ENCODE measurements around the gene CPNE1. TPM values are rescaled to one million over a fixed set of nuclear protein-coding genes. Genes with fewer than 3 reads are reported as not detected.

CPNE1 gene
- total RNA-seq, 1 experiment from 2014 or later = 505 TPM

GRCh38 chr20:35644806-35645205 lies 19.9 kb downstream of the CPNE1 start:
- H3K4me3 Mint-ChIP-seq (ENCODE audit: low read depth, unreplicated experiment) = no peak overlapping the region
- peaks cover 22% of the 10 kb centered on the region for H3K4me1 Mint-ChIP-seq (ENCODE audit: low read depth, unreplicated experiment)
- no peaks in the 10 kb centered on the region for H3K27me3 Mint-ChIP-seq (ENCODE audit: unreplicated experiment)
- BruUV-seq (replicated peaks) = no TSS peak
- no peak for TF ChIP-seq CTCF (IDR thresholded peaks at IDR 0.05; ENCODE audit: unreplicated experiment)
- intact Hi-C loops (cut with micrococcal nuclease; ENCODE audit: unreplicated experiment) = no loop called here
- peaks cover 55% of the 10 kb centered on the region for H3K36me3 Mint-ChIP-seq (ENCODE audit: insufficient read depth, unreplicated experiment)
- no peak for DNase-seq
- peak overlapping the region; percentile 22 for H3K27ac Mint-ChIP-seq (ENCODE audit: unreplicated experiment)
- H3K9me3 Mint-ChIP-seq (ENCODE audit: low read depth, unreplicated experiment) = no peaks in the 10 kb centered on the region
- CTCF ChIA-PET = interaction anchor here (0.9 kb wide), 1 partner anchor 21 kb away, joined by 4 read pairs; no protein-coding TSS in a partner anchor

- Mint-ChIP-seq H3K27ac (ENCODE audit: unreplicated experiment) (no peak overlapping the region), H3K4me1 (ENCODE audit: low read depth, unreplicated experiment) (peaks cover 24% of the 10 kb centered on the region), H3K4me3 (ENCODE audit: low read depth, unreplicated experiment) (no peak overlapping the region), H3K9me3 (ENCODE audit: low read depth, unreplicated experiment) (no peaks in the 10 kb centered on the region), H3K36me3 (ENCODE audit: insufficient read depth, unreplicated experiment) (peaks cover 44% of the 10 kb centered on the region), H3K27me3 (ENCODE audit: unreplicated experiment) (no peaks in the 10 kb centered on the region)
- no peak for TF ChIP-seq CTCF (IDR thresholded peaks at IDR 0.05; ENCODE audit: unreplicated experiment)
- no TSS peak for BruUV-seq (replicated peaks)
- no peak for DNase-seq
- intact Hi-C loops (cut with micrococcal nuclease; ENCODE audit: unreplicated experiment) = no loop called here
- CTCF ChIA-PET = no interaction called here
Observed at GRCh38 chr20:35643045-35643444, 21.7 kb downstream of the CPNE1 start.

DNA sequence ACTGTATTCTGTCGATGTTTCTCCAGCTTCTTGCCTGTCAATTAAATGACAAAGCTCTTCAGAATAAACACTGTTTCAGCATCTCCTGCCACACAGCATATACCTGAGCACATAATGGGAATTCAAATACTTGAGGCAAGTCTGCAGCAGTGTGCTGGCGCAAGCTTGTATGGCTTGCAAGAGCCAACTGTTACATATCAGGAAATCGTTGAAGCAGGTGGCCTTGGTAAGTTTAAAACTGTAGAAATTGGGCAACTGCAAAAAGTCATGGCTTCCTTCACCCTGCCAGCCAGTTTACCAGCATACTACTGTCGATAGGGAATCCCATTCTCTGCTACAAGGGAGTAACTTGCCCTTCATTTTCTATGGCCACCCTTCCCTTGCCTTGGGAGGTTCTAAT lies 23.0 kb downstream of the CPNE1 start:
- no peak for TF ChIP-seq CTCF (IDR thresholded peaks at IDR 0.05; ENCODE audit: unreplicated experiment)
- no peak for DNase-seq
- Mint-ChIP-seq H3K27me3 (ENCODE audit: unreplicated experiment) (no peaks in the 10 kb centered on the region), H3K36me3 (ENCODE audit: insufficient read depth, unreplicated experiment) (peaks cover 31% of the 10 kb centered on the region), H3K4me1 (ENCODE audit: low read depth, unreplicated experiment) (peaks cover 37% of the 10 kb centered on the region), H3K27ac (ENCODE audit: unreplicated experiment) (no peak overlapping the region), H3K4me3 (ENCODE audit: low read depth, unreplicated experiment) (no peak overlapping the region), H3K9me3 (ENCODE audit: low read depth, unreplicated experiment) (no peaks in the 10 kb centered on the region)
- no TSS peak for BruUV-seq (replicated peaks)
- CTCF ChIA-PET = no interaction called here
- intact Hi-C loops (cut with micrococcal nuclease; ENCODE audit: unreplicated experiment) = no loop called here

- H3K9me3 Mint-ChIP-seq (ENCODE audit: low read depth, unreplicated experiment) = no peaks in the 10 kb centered on the region
- intact Hi-C loops (cut with micrococcal nuclease; ENCODE audit: unreplicated experiment) = no loop called here
- TF ChIP-seq CTCF (IDR thresholded peaks at IDR 0.05; ENCODE audit: unreplicated experiment) = no peak
- H3K4me1 Mint-ChIP-seq (ENCODE audit: low read depth, unreplicated experiment) = peaks cover 37% of the 10 kb centered on the region
- H3K27me3 Mint-ChIP-seq (ENCODE audit: unreplicated experiment) = no peaks in the 10 kb centered on the region
- CTCF ChIA-PET = no interaction called here
- no TSS peak for BruUV-seq (replicated peaks)
- H3K36me3 Mint-ChIP-seq (ENCODE audit: insufficient read depth, unreplicated experiment) = peaks cover 28% of the 10 kb centered on the region
- H3K4me3 Mint-ChIP-seq (ENCODE audit: low read depth, unreplicated experiment) = no peak overlapping the region
- peak overlapping the region; percentile 5 for H3K27ac Mint-ChIP-seq (ENCODE audit: unreplicated experiment)
- DNase-seq = no peak
Observed at GRCh38 chr20:35640724-35641123, 24.0 kb downstream of the CPNE1 start.

Data from Calu3 (cell line).